Fibroblast of villous mesenchyme (primary cell): ENCODE measurements around the gene CDH4. TPM values are rescaled to one million over a fixed set of nuclear protein-coding genes. Genes with fewer than 3 reads are reported as not detected.

Experiments used
- DNase-seq: peaks from one replicate; pipeline ENCODE4 v3.0.0-alpha.2; 2010; ENCODE audit warnings: low read depth
- H3K4me3 ChIP-seq: 2 replicates; pipeline ENCODE4 v1.5.1; 2011; ENCODE audit warnings: low read depth, mild to moderate bottlenecking, low read length
- total RNA-seq: library from RNA; depleted of rRNA; stranded (reverse); fragments of >200 nt; gene quantifications from 2 replicates; pipeline ENCODE4 v1.2.3, GENCODE V29; 2012
- TF ChIP-seq, protein P1 (sequence below): IDR thresholded peaks from 2 replicates; pipeline ENCODE4 v1.5.1; 2012; ENCODE audit warnings: low read depth, mild to moderate bottlenecking, low read length; ENCODE audit not compliant: insufficient read depth

CDH4 gene
- total RNA-seq, 1 donor = 1.7 TPM

DNA sequence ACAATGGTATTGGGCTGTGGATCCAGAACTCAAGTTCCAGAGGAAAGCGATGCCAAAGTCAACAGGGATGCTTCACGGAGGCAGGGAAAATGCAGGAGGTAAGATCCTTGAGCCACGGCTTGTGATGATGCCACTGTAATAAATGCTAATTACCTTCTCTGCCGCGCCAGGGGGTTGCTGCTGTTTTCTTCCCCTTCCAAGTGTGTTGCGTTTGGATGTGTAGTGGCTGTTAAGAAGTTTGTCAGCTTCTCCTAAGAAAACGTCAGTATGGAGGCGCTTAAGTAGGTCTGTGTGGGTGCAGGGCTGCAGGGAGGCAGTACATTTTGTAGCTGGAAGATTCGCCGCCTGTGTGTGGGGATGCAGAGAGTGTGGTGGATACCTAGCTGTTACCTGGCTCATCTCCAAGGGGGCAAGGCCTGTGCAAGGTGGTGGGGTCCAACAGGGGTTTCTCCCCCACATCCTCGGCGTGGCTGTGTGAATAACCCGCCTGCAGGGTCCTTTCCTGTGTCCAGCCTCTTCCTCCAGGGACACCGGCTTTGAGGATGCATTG, 318.7 kb downstream of the CDH4 start:
- no peak for DNase-seq
- TF ChIP-seq, protein P1, sequence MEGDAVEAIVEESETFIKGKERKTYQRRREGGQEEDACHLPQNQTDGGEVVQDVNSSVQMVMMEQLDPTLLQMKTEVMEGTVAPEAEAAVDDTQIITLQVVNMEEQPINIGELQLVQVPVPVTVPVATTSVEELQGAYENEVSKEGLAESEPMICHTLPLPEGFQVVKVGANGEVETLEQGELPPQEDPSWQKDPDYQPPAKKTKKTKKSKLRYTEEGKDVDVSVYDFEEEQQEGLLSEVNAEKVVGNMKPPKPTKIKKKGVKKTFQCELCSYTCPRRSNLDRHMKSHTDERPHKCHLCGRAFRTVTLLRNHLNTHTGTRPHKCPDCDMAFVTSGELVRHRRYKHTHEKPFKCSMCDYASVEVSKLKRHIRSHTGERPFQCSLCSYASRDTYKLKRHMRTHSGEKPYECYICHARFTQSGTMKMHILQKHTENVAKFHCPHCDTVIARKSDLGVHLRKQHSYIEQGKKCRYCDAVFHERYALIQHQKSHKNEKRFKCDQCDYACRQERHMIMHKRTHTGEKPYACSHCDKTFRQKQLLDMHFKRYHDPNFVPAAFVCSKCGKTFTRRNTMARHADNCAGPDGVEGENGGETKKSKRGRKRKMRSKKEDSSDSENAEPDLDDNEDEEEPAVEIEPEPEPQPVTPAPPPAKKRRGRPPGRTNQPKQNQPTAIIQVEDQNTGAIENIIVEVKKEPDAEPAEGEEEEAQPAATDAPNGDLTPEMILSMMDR = no peak
- no peak overlapping the region for H3K4me3 ChIP-seq

DNA sequence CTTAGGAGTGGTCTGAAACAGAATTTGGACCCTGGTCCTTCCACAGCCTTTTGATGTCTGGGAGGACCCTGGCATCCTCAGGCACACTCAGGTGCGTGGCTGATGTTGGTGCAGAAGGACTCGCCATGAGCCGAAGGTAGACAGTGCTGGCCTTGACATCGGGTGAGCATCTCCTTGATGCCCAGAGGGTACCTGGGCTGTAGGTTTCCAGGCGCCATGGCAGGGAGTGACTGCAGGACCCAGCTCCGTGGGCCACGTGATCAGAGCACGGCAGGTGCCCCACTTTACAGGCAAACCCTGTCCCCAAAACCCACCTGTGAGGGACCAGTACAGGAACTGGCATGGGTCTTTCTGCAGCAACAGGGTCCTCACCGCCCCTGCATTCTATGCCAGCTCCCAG, 319.2 kb downstream of the CDH4 start:
- TF ChIP-seq, protein P1 = no peak
- H3K4me3 ChIP-seq = no peak overlapping the region
- DNase-seq = no peak

DNA sequence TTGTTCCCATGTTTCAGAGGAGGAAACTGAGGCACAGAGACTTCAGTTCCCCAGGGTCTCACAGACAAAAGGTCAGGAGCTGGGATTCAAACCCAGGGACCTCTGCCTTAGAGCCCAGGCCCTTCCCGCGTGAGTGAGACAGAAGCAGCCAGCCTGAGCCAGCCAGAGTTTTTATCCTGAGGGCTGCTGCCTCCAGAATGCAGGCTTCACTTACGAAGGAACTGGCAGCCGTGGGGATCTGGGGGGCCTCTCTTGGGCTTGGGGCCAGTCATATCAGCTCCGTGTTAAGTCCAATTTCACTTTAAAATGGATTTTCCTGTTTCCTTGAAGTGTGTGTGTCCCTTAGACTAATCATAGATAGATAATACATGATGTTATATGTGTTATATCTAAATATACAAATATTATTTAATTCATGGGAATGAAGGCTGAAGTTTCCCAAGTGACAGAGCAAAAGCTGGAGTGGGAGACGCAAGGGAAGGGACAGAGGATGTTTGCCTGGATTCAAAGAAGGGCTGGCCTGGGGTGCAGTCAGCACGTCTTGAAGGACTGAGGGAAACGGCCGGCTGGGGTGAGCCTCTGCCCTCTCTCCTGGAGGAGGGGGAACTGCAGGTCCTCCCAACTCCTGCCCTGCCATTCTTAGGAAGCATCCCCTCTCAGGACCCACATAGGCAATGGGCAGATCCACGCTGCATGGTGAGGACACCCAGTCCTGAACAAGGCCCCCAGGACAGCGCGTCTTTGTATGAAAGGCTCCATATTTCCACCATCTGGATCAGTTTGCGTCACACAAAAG, 320.1 kb downstream of the CDH4 start:
- TF ChIP-seq, protein P1 = no peak
- no peak for DNase-seq
- H3K4me3 ChIP-seq = no peak overlapping the region

DNA sequence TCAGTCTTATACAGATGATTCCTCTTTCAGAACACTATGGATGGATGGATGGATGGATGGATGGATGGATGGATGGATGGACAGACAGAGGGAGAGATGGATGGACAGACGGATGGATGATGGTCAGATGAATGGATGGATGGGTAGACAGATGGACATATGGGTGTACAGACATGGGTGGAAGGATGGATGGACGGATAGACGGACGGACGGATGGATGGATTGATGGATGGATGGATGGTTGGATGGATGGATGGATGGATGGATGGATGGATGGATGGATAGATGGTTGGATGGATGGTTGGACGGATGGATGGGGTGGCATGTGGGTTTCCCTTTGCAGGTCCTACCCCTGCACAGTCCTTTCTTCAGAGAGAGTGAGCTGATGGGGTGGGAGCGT, 320.7 kb downstream of the CDH4 start:
- DNase-seq = no peak
- H3K4me3 ChIP-seq = no peak overlapping the region
- TF ChIP-seq, protein P1 = no peak

DNA sequence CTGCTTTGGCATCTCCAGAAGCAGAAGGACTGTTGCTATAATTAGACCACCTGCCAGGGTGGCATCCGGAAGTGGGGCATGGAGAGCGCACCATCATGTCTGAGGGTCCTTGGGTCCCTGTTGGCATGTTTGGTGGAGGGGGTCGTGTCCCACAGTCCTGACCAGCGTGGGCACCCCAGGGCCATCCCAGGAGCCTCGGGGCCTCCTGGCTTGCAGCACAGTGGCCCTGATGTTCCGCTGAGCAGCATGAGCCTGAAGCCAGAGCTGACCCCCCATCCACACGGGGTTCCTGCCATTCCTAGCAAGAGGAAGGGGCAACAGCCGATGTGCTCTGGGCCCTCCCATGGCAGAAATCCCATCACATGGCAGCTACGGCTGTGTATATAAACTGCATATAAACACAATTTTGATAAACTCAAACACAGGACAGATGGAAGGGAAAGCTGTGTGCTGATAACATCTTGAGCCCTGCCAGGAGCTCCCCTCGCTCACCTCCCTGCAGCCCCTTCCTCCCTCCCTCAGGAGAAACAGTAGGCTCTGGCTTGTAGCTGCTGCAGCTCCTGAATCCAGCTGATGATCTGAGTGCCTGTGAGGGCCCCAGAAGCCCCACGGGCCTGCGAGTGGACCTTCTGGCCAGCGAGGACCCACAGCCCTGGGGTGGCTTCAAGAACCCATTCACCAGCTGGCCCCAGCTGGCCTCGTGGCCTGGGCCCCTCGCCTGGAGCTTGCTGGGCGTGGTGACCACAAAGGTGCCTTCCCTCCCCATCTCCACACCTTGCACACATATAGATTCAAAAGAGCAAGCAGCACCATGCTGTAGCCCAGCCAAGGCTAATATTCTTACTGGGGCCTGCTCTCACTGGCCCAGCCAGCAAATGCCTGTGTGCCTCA, 321.6 kb downstream of the CDH4 start:
- TF ChIP-seq, protein P1 = no peak
- DNase-seq = no peak
- no peak overlapping the region for H3K4me3 ChIP-seq

DNA sequence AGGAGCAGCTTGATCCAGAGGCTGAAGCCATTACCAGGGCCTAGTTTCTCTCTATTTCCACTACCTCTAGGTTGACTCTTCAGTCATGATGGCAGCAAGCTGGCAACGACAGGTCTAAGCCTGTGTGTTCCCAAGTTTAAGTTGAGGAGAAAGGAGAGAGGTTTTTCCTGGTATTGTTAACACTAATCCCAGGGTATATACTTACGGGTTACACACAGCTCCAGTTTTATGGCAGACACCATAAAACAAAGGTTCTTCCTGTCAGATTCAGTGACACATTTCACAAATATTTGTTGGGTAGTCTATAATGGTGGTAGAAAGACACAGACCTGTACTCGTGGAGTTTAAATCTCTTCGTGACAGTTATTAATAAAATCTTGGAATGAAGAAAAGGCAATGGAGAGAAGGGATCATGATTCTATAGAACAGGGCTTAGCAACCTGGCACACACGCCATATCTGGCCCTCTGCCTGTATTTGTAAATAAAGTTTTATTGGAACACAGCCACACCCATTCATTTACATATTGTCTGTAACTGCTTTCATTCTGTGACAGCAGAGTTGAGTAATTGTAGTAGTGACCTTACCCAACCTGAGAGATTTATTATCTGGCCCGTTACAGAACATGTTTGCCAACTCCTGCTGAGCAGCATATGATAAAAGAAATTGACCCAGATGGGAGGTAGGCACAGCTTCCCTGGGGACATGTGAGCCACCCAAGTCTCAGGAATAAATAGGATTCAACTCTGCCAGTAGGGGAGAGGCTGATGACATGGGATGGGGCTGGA, 323.3 kb downstream of the CDH4 start:
- no peak for DNase-seq
- H3K4me3 ChIP-seq = no peak overlapping the region
- TF ChIP-seq, protein P1 = no peak
